Metanephros (tissue), 1 donor: ENCODE data around the gene SPARCL1. TPM values are rescaled to one million over a fixed set of nuclear protein-coding genes. Genes with fewer than 3 reads are reported as not detected.

Source experiments
- total RNA-seq: library from RNA; depleted of rRNA; stranded (reverse); fragments of >200 nt; gene quantifications from one replicate; pipeline ENCODE4 v1.2.3, GENCODE V29; 2014

SPARCL1 gene
- 46.2 TPM for total RNA-seq

GRCh38 chr4:87529187-87529586 lies at the start of gene SPARCL1:
TSS of gene SPARCL1 (minus strand) at chr4:87529376. CDS start at chr4:87499574, 29,802 bp downstream.

Other genes with a start within 250 kb of the SPARCL1 start
- 0.12 TPM for gene HSD17B13, start 206.5 kb downstream of the SPARCL1 start, total RNA-seq
- gene HSD17B11, start 138.2 kb downstream of the SPARCL1 start, total RNA-seq = 52.2 TPM
- gene NUDT9, start 106.8 kb downstream of the SPARCL1 start, total RNA-seq = 29.1 TPM
- gene DSPP, start 79.2 kb upstream of the SPARCL1 start, total RNA-seq = not detected
- not detected for gene DMP1, start 120.9 kb upstream of the SPARCL1 start, total RNA-seq